Epithelial cell of proximal tubule (primary cell): ENCODE results near the gene CEND1. TPM values are rescaled to one million over a fixed set of nuclear protein-coding genes. Genes with fewer than 3 reads are reported as not detected.

Experiments used
- DNase-seq: peaks from one replicate; pipeline ENCODE4 v3.0.0-alpha.2; 2011; ENCODE audit warnings: low read depth
- H3K4me3 ChIP-seq: 2 replicates; pipeline ENCODE4 v1.5.1; 2011; ENCODE audit warnings: low read depth, mild to moderate bottlenecking, low read length
- CTCF ChIP-seq: conservative IDR thresholded peaks from 2 replicates; pipeline ENCODE4 v1.5.1; 2012; ENCODE audit warnings: low read depth, mild to moderate bottlenecking, low read length
- total RNA-seq: library from RNA; depleted of rRNA; stranded (reverse); fragments of >200 nt; gene quantifications from 2 replicates; pipeline ENCODE4 v1.2.3, GENCODE V29; 2015

CEND1 gene
- total RNA-seq, 1 donor from 2014 or later: not detected

GRCh38 chr11:821512-822371 lies 31.9 kb upstream of the CEND1 start:
- no peak for TF ChIP-seq CTCF
- DNase-seq: no peak
- H3K4me3 ChIP-seq: peak overlapping the region; percentile 88

- H3K4me3 ChIP-seq: peak overlapping the region; percentile 88
- DNase-seq: no peak
- TF ChIP-seq CTCF: no peak
Measured at GRCh38 chr11:820655-821511, 31.0 kb upstream of the CEND1 start.

GRCh38 chr11:819943-820649 lies 30.2 kb upstream of the CEND1 start:
- DNase-seq: no peak
- H3K4me3 ChIP-seq: peak overlapping the region; percentile 88
- TF ChIP-seq CTCF: no peak

- no peak for DNase-seq
- peak overlapping the region; percentile 88 for H3K4me3 ChIP-seq
- TF ChIP-seq CTCF: no peak
Measured at GRCh38 chr11:819129-819931, 29.4 kb upstream of the CEND1 start.

GRCh38 chr11:818396-819128 lies 28.7 kb upstream of the CEND1 start, which contains the start of gene PNPLA2:
Gene PNPLA2, plus strand, starts transcription at chr11:818914. Its CDS starts 805 bp downstream, at chr11:819719.
- DNase-seq: no peak

More at GRCh38 chr11:818396-819128, 28.7 kb upstream of the CEND1 start, which contains the start of gene PNPLA2:
- peak within 1 kb of the TSS; percentile 88 for H3K4me3 ChIP-seq
- TF ChIP-seq CTCF: no peak
